Cerebellar nuclear complex (tissue), 1 donor: Measurements from ENCODE around the gene RBSN.
A peak's percentile ranks its signal among the peaks of the same experiment; 100 is the strongest.

Experiments used
- DNase-seq, 2 experiments: peaks; one replicate each; lab custom pipeline; 2025; lab: John Stamatoyannopoulos, UW

RBSN gene

DNA sequence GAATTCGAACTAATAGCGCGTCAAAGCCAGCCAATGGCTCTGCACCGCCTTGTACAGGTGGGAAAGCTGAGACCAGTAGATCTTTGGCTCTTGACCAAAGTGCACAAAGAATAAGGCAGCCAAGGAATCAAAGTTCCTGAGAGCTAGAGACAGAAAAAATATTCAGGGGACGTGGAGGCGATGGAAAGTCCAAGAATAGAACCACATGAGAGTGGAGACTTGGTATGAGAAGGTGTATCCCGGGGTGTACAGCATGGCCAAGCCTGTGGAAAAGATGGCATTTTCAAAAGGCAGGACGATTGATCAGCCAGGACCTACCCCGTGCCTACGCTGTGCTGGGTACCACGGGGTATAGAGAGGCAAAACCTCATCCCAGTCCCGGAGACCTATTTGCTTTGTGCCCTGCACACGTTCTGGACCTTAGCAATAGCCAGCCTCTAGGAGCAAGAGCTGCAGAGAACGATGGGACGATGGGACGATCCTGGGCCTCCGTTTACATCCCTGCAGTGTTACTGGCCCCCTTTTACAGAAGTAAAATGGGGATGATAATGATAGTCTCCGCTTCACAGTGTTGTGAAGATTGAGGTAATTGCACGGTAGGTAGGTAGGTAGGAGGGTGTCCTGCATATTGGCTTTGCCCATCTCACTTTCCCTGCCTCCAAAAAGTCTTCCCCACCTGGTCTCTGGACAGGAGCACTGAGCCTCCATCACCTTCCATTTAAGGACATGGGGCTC, 583 bp upstream of the RBSN start:
- DNase-seq = no peak

DNA sequence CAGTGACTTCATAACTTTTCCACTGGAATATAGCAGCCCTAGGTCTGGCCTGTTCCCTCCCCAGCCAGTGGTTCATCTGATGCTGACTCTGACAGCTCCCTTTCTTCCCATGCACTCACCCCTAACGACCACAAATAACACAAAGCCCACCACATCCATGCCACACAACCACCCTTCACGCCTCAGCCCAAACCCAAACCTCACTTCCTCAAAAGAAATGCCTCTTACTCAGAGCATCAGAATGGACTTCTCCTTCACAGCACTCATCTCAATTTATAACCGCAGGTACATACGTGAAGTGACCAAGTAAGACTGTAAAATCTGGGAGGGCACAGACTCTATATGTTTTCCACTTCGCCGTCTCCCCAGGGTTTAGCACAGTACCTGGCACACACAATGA, 1.1 kb downstream of the RBSN start:
- no peak for DNase-seq

DNA sequence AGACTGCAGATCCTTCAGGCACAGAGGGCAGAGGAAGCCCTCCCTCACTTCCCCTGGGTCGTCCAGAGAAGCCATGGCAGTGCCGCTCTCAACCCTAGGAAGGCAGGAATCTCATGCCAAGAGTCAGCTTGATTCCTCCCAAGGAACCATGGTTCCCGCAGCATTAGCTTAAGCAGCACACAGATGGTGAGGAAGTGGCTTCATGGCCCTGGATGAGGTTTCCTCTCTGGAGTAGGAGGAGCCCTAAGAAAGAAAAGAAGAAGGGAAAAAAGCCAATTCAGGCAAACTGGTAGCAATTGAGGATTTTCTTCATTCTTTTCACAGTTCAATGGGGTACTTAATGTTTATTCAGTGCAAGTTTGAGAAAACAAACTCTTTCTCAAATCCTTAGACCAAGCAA, 2.9 kb downstream of the RBSN start:
- no peak for DNase-seq

DNA sequence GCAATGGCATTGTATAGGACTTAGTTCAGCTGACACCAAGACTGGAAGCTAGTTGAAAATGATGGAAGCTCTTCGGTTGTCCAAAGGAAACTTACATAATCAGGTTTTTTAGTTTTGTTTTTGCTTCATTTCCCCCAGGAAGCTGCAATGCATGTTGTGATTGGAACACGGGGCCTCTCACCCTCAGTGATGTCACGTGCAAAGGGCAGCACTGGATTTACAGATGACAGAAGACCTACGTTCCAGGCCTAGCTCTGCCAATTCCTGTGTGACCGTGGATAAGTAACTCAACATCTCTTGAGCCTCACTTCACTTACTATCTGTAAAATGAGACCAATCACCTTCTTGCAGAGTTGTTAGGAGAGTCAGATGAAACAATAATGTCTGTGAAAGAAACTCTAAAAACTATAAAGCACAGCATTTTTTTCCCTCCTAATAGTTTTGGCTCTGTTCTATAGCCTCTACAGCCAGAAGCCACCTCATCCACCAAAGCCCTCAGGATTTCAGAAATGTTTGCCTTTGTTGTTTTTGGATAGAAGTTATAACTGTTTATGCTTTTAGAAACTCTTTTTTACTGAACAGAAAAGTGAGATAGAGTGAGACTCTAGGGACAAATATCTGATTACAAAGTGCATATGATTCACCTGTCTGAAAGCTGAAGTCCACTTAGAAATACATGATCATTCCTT, 4.6 kb downstream of the RBSN start:
- DNase-seq = no peak

DNA sequence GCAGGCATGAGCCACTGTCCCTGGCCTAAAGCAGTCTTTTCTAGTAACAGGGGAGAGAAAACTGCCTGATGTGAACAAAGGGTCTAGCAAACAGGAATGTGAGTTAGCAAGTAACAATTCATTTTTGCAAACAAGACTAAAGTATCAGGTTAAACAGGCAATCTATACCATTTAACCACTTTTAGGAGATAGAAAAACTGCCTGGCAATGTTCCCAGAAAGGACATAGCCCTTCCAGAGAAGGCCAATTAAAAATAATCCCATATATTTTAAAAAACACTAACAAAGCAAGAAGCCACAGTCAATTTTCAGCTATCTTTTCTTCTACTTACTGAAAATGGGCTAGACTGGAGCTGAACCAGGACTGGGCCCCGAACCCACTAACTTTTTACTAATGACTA, 6.3 kb downstream of the RBSN start:
- DNase-seq = no peak

DNA sequence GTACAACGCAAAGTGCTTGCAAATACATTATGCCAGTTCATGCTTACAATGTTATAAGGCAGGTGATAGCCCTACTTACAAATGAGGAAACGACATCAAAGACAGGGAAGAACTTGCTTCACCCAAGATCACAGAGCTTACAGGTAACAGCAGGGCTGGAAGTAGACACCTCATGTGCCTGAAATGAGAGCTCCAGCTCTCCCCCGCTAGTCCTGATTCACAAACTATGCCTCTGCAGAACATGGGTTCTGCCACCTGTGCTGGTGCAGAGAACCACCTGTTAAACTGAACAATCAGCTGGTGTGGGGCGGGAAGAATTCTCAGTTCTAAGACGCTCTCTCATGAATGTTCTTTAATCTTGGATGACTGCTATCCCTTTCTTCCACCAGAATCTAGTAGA, 7.4 kb downstream of the RBSN start:
- DNase-seq = no peak

DNA sequence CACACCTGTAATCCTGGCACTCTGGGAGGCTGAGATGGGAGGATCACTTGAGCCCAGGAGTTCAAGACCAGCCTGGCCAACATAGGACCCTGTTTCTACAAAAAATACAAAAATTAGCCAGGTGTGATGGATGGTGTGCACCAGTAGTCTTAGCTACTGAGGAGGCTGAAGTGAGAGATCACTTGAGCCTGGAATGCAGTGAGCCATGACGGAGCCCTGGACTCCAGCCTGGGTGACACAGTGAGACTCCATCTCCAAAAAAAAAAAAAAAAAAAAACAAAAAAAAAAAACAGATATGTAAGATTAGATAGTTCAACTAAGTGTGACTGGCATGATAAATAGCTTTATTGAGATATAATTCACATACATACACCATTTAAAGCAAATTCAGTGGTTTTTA, 9.7 kb downstream of the RBSN start:
- no peak for DNase-seq

DNA sequence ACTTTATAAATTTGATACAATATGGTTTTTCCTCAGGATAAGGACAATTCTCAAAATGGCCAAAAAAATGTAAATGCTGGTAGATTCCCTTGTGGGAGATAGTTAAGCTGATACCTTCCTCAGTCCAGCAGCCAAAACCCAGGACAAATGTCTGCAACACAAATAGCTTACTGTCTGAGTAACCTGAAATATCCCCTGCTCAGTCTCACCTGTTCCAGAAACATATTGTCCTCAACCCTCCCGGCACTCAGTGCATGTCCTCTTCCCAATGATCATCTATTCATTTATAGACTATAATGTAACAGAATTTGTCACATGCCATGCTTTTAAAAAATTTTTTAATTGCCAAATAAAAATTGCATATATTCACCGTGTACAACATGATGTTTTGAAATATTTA, 12.2 kb downstream of the RBSN start:
- no peak for DNase-seq

DNA sequence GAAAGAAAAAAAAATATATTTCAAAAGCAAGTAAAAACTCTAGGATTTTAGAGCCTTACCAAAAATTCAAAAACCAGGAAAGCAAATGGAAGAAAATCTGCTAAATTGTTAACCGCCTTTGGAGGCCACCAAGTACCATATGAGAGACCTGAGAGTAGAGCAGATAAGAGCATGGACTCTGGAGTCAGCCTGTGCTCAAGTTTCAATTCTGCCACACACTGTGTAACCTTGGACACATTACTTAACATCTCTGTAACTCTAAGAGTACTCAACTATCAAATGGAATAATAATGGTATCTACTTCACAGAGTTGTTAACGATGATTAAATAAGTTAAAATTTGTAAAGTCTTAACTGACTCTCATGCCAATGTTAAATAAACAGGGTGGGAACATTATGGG, 12.7 kb downstream of the RBSN start:
- no peak for DNase-seq

DNA sequence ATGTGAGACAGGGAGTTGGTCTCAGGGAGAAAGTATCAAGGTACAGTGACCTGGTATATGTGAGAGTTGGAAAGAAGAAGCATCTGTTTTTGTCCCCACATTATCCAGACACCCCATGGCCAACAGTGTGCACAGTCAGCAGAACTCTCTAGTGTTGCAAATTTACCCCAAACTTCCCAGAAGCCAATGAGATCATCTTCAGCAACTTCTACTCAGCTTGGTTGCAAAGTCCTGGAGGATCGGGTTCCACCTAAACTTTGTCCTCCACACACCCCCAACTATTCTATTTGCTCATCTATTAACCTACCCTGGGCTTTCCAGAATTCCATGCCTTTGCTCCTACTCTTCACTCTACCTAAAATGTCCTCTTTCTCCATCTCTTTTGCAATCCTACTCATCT, 15.7 kb downstream of the RBSN start:
- DNase-seq = no peak

DNA sequence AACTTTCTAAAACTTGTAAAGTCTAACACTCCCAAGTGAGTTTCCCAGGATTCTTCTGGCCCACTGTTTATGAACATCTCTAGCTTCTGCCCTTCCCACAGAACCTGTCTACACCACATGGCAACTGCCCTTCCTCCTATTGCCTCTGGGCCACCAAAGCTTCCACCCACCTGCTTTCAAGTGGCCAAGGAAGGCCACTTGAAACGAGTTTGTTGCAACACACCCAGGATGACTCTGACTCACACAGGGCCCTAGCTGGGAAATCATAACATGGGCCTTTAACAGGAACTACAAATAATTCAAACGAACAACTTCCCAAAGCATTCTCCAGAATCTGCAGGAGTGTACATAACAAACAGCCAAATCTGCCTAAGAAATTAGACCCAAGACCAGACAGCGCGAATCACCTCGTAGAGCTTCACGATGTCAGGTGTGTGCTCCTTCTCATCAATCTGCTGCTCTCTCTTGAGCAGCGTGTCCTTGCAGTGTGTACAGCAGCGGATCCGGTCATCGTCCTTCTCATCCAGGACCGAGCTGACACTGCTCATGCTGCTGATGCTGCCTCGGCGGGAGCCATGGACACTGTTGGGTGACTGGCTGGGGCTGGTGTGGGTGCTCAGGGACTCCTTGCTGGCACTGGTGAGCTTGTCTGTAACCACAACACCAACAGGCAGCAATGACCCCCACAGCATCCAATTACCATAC, 16.8 kb downstream of the RBSN start:
- DNase-seq = no peak

DNA sequence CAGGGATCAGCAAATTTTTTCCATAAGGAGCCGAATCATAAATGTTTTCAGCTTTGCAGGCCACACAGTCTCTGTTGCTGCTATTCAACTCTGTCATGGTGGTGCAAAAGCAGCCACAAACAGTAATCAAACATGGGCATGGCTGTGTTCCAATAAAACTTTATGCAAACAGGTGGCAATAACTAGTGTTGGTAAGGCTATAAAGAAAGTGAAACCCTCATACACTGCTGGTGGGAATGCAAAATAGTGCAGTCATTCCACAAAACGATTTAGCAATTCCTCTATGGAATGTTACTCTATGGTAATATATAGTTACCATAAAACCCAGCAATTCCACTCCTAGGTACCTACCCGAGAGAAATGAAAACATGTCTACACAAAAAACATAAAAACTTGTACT, 19.9 kb downstream of the RBSN start:
- no peak for DNase-seq

DNA sequence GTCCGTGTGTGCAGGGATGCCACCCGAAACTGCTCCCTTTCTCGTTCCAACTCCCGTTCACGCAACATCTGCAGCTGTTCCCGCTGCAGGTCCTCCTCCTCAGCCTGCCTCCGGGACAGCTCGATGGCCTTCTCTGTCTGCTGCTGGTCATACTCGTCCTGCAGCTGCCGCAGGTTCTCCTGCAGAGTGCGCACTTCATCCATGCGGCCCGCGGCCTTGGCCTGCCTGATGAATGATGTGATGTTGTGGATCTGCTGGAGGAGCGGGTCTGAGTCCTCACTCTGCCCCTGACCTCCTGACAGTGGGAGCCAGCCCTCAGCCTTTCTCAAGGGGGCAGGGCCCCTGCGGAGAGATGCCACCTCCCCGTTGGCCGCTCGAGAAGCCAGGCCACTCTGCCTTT, 24.4 kb downstream of the RBSN start:
- DNase-seq = no peak

DNA sequence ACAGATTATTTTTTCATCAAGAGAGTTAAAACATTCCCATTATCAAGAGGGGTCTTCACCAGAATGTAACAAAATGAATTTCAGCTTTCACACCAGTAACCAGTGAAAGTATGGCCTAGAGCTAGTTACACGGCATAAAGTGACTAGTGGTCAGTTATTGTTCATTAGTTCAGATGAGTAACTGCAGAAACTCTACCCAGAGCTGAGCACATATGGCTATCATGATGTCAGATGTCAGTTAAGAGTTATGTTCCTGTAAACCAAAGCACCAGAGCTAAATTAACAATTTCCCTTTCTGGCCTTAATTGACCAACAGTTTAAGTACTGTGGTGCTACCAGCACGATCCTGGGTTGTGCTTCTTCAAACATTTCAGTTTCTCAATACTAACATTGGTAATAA, 27.2 kb downstream of the RBSN start:
- DNase-seq = no peak

DNA sequence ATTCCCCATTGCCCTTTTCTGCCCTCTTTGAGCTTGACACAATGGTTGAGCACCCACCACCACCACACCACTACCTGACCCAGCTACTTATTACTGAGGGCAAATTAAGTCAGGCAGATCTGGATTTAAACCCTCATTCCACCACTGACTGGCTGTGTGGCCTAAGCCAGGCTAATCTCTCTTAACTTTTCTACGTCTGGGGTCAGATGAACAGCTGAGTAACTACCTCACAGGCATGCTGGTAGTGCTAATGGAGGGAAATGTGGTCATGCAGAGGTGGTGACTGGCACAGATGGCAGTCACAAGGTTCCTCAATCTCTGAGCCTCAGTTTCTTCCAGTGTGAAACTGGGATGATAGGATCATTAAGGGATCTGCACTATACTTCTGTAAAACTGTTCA, 29.5 kb downstream of the RBSN start:
- no peak for DNase-seq

DNA sequence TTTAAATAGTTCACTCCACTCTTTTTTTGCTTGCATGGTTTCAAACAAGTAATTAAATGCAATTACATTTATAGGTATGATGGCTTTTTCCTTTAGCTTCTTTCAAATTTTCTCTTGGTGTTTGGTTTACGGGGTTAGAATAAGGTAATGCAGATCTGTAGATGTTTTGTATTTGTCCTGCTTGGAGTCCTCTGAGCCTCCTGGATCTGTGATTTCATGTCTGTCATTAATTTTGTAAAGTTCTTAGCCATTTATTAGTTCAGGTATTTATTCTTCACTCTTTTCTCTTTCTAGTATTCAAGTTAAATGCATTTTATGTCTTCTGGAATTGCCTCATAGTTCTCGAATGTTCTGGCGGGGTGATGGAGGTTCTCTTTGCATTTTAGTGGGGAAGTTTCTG, 32.5 kb downstream of the RBSN start:
- no peak for DNase-seq

DNA sequence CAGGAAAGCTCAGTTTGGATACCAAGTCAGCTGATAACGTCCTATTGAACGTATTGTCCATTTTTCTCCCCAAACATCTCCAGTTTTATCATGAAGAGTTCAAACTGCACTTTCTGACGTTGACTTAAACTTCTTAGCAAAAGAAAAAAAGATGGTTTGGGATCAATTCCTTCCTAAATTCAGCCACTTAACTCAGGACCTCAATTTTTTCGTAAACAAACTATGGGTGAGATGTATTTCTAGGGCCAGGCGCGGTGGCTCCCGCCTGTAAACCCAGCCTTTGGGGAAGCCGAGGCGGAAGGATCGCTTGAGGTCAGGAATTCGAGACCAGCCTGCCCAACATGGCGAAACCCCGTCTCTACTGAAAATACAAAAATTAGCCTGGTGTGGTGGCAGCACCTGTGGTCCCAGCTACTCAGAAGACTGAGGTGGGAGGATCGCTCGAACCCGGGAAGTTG, 33.4 kb downstream of the RBSN start:
- DNase-seq = no peak

DNA sequence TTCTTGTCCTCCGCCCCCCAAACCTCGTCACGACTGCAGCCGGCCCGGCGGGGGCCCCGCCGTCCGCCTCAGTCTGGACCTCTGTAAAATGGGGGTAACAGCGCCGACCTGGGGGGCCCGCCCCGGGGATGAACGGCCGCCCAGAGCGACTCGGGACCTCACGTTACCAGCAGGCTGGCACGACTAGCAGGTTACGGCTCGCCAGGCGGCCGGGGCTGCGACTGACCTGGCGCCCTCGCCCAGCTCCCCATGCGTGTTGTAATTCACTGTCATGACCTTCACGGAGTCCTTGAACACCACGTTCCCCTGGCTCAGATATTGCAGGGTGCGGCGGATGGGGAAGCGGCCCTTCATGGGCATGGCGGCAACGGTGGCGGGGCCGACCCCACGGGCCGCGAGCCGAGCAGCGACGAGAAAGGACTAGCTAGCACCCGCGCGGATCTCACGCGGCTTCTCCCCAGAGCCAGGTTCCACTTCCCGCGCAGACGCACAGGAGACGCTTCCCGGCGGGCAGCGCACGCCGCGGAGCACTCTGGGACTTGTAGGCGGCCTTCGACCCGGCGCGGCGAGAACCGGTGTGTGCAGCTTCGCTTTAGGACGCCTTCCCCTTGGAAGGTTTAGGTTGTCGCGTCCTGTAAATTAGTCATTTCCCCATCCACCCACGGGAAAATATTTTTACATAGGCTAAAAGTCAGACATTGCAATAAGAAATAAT, 34.0 kb downstream of the RBSN start, which contains the start of gene MRPS25:
MRPS25 (minus strand) TSS at position 481 of the 715 bp plus-strand sequence; CDS start at position 360, 121 bp downstream.
- DNase-seq = peak in 1 of 2 experiments; percentile 55

DNA sequence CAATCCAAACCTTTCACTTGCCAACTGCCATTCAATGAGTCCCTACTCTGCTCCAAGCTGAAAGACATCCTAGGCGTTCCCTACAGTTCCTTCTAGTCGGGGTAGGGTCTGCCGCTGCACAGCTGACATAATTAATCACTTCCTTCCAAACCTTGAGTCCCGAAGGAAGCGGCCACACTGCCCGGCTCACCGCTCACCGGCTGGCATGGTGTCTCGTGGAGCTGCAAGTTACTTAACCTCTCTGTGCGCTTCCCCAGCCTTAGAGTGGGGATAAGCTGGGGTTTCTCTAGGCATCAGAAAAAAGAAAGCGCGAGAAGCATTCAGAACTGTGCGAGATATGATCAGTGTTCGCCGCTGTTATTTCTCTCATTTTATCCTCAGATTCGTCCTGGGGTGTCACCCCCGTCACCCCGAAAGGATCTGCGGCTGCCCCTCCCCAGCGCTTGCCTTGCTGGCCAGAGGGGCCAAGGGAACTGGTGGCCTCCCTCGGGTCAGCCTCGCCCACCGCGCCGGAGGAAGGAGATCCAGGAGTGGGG, 34.6 kb downstream of the RBSN start:
- DNase-seq = no peak

DNA sequence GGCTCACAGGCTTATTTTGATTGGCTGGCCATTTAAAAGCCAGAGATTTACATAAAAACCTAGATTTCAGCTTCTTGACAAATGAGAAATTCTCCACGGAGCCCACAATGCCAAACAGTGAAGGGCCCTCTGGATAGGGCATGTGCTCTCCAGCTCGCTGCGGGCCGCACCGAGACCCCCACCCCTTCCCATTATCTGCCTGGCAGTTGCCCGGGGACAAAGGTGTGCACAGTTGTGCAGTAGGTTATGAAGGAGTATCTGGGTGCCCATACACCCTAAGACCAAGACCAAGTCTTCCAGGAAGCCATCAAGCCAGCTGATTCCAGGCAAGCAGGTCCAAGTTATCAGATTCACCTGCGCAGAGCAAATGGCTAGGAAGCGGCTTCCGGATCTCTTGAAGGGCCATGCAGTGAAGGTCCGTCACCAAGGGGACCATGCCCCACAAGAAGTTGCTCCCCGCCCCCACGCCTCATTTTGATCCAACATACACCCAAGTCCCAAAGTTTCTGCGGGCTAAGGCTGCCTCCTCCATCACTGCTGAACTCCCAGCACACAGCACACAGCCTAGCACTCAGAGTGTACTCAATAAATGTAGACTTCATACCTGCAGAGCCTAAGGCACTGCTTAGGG, 35.2 kb downstream of the RBSN start:
- DNase-seq = no peak

DNA sequence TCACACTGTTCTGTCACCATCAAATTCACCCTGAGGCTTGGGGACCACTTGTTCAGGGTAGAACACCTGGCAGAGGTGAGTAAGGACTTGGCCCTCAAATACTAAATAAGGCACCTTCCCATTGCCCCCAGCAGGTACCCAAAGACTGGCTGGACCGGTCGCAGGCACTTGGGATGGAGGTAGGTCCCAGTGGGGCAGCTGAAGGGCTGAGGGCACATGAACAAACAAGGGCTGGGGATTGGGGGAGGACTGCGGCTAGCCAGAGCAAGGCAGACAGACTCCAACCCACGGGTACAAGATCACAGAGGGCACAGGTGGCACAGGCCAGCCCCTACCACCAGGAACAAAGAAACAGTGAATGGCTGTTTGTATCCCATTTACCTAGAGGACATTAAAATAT, 35.7 kb downstream of the RBSN start:
- no peak for DNase-seq

DNA sequence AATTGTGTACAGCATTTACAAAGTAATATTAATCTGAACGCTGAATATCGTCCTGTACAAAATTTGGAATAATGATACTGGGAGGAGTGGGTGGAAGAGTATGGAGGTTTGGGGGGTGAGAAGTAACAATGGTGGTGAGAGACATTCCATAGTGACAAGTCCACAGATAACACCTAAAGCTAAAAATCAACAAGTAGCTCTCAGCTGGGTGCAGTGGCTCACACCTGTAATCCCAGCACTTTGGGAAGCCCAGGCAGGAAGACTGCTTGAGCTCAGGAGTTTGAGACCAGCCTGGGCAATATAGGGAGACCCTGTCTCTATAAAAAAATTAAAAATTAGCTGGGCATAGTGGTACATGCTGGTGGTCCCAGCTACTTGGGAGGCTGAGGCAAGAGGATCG, 38.9 kb downstream of the RBSN start:
- DNase-seq = no peak
